Esophagus squamous epithelium (tissue), 4 donors: ENCODE measurements around the gene VWCE.

Source experiments
- CTCF ChIP-seq, 6 experiments: fragments of 450-650 bp in 4 of 6; fragments of 200-600 bp in 2 of 6; sonication (generic) in 2 of 6; IDR thresholded peaks; one replicate each; pipeline ENCODE4 v1.5.1; 2016 to 2019; ENCODE audit warnings: antibody characterized with exemption in 6 of 6, mild to moderate bottlenecking in 4 of 6, moderate library complexity in 4 of 6
- POLR2A ChIP-seq, 4 donors: fragments of 450-650 bp; IDR thresholded peaks; one replicate each; pipeline ENCODE4 v1.6.1; 2017; ENCODE audit warnings: antibody characterized with exemption in 4 of 4, mild to moderate bottlenecking in 4 of 4, moderate library complexity in 3 of 4

- TF ChIP-seq CTCF (IDR thresholded peaks at IDR 0.05) (no peak), POLR2A (IDR thresholded peaks at IDR 0.05) (no peak)
Observed at GRCh38 chr11:61266602-61267001, 28.5 kb downstream of the VWCE start.
